HCT116 (cell line): ENCODE results near the gene FAM162A. TPM values are rescaled to one million over a fixed set of nuclear protein-coding genes. Genes with fewer than 3 reads are reported as not detected.

Experiments
- ATAC-seq: fragments of 200-7000 bp; cut with Tn5 transposase; 2 replicates; pipeline ENCODE4 v1.9.1; 2020; ENCODE audit warnings: mild to moderate bottlenecking, moderate library complexity
- BruUV-seq: library from RNA; stranded (reverse); fragments of 400-500 nt; replicated peaks from 2 replicates; lab custom pipeline; 2021; lab: Mats Ljungman, UMichigan
- CTCF ChIA-PET: fragments of 300-600 bp; sonication (Branson Sonifier 250); formaldehyde crosslinking; loops from one replicate; lab custom pipeline; 2021; ENCODE audit warnings: antibody characterized with exemption; lab: Charles Lee
- POLR2A ChIA-PET: fragments of 300-600, 350-600 bp; sonication (Branson Sonifier 250); formaldehyde crosslinking; loops from one replicate; lab custom pipeline; 2021; ENCODE audit warnings: antibody characterized with exemption; lab: Charles Lee
- RAD21 ChIA-PET, 2 experiments: fragments of 300-600 bp; sonication (Branson Sonifier 250); formaldehyde crosslinking; loops; one replicate each; lab custom pipeline; 2023; ENCODE audit warnings: low total read pairs in 2 of 2; ENCODE audit not compliant: uncharacterized antibody in 2 of 2, unreplicated experiment in 2 of 2, low non-redundant PET in 1 of 2; lab: Charles Lee
- DNase-seq: peaks from one replicate; pipeline ENCODE4 v3.0.0-alpha.2; 2010; ENCODE audit warnings: low read depth, low spot score
- H2AFZ ChIP-seq: fragments of 200-600 bp; shearing (Covaris generic), sonication (generic); 2 replicates; pipeline ENCODE4 v1.6.1; 2017; ENCODE audit warnings: low read depth, mixed run types, mixed read lengths, antibody characterized with exemption, low read length; ENCODE audit not compliant: poor library complexity, severe bottlenecking
- H3K27ac ChIP-seq: 2 replicates; pipeline ENCODE4 v1.5.1; 2012; ENCODE audit warnings: low read depth, low read length
- H3K27me3 ChIP-seq: fragments of 200-600 bp; sonication (generic); 2 replicates; pipeline ENCODE4 v1.6.1; 2016; ENCODE audit warnings: mixed run types, low read length, mixed read lengths; ENCODE audit not compliant: insufficient read depth
- H3K36me3 ChIP-seq, 2 experiments: fragments of 200-500 bp in 1 of 2; fragments of 200-600 bp in 1 of 2; sonication (Bioruptor generic) in 1 of 2; sonication (generic) in 1 of 2; 2 replicates each; pipeline versions ENCODE4 v1.5.1 to v1.6.1; 2014 to 2016; ENCODE audit warnings: low read length in 2 of 2, inconsistent platforms in 1 of 2, mixed read lengths in 1 of 2, mixed run types in 1 of 2; ENCODE audit not compliant: insufficient read depth in 2 of 2, control insufficient read depth in 1 of 2
- H3K4me1 ChIP-seq, 2 experiments: fragments of 200-600 bp in 1 of 2; sonication (generic) in 1 of 2; 2 replicates each; pipeline versions ENCODE4 v1.5.1 to v1.6.1; 2012 to 2017; ENCODE audit warnings: low read length in 2 of 2, inconsistent platforms in 1 of 2, mild to moderate bottlenecking in 1 of 2, mixed read lengths in 1 of 2, mixed run types in 1 of 2, moderate library complexity in 1 of 2; ENCODE audit not compliant: insufficient read depth in 2 of 2, control insufficient read depth in 1 of 2
- H3K4me2 ChIP-seq: fragments of 200-600 bp; sonication (generic); 2 replicates; pipeline ENCODE4 v1.6.1; 2017; ENCODE audit warnings: mixed run types, low read length, mixed read lengths
- H3K4me3 ChIP-seq, 2 experiments: fragments of 200-600 bp in 1 of 2; sonication (generic) in 1 of 2; replicated peaks in 1 of 2; 2 replicates each; pipeline ENCODE4 v1.5.1; 2011 to 2016; ENCODE audit warnings: low read length in 2 of 2, control low read depth in 1 of 2, low read depth in 1 of 2, mild to moderate bottlenecking in 1 of 2, mixed read lengths in 1 of 2, mixed run types in 1 of 2
- H3K79me2 ChIP-seq: fragments of 200-600 bp; sonication (generic); 2 replicates; pipeline ENCODE4 v1.6.1; 2017; ENCODE audit warnings: mild to moderate bottlenecking, mixed run types, low read length, moderate library complexity, mixed read lengths; ENCODE audit not compliant: insufficient read depth
- H3K9ac ChIP-seq: fragments of 200-600 bp; sonication (generic); 2 replicates; pipeline ENCODE4 v1.6.1; 2016; ENCODE audit warnings: low read length, mixed read lengths
- H3K9me2 ChIP-seq: fragments of 200-600 bp; sonication (generic), shearing (Covaris generic); 2 replicates; pipeline ENCODE4 v1.6.1; 2017; ENCODE audit warnings: mixed run types, mild to moderate bottlenecking, moderate library complexity; ENCODE audit not compliant: insufficient read depth
- H3K9me3 ChIP-seq, 2 experiments: fragments of 200-500 bp in 1 of 2; fragments of 200-600 bp in 1 of 2; sonication (Bioruptor generic) in 1 of 2; sonication (generic) in 1 of 2; 2 replicates each; pipeline ENCODE4 v1.6.1; 2014 to 2017; ENCODE audit warnings: low read length in 2 of 2, mixed read lengths in 2 of 2, inconsistent platforms in 1 of 2, low read depth in 1 of 2, mild to moderate bottlenecking in 1 of 2, mixed run types in 1 of 2, moderate library complexity in 1 of 2; ENCODE audit not compliant: control insufficient read depth in 1 of 2, insufficient read depth in 1 of 2
- H4K20me1 ChIP-seq: fragments of 200-600 bp; sonication (generic), shearing (Covaris generic); 2 replicates; pipeline ENCODE4 v1.6.1; 2017; ENCODE audit warnings: mixed run types, mild to moderate bottlenecking, moderate library complexity; ENCODE audit not compliant: insufficient read depth
- ATF3 ChIP-seq: IDR thresholded peaks from 2 replicates; pipeline ENCODE4 v1.6.1; 2012
- EGR1 ChIP-seq: IDR thresholded peaks from 2 replicates; pipeline ENCODE4 v1.6.1; 2012; ENCODE audit warnings: low read depth
- EZH2phosphoT487 ChIP-seq: fragments of 200-600 bp; IDR thresholded peaks from 2 replicates; pipeline ENCODE4 v1.6.1; 2018; ENCODE audit warnings: antibody characterized with exemption, borderline replicate concordance
- FOSL1 ChIP-seq: IDR thresholded peaks from 2 replicates; pipeline ENCODE4 v1.6.1; 2012; ENCODE audit warnings: low read depth
- JUND ChIP-seq: IDR thresholded peaks from 2 replicates; pipeline ENCODE4 v1.6.1; 2012
- MAX ChIP-seq: IDR thresholded peaks from 2 replicates; pipeline ENCODE4 v1.6.1; 2012
- POLR2AphosphoS5 ChIP-seq: IDR thresholded peaks from 2 replicates; pipeline ENCODE4 v1.6.1; 2011; ENCODE audit warnings: mild to moderate bottlenecking, low read depth, low read length, moderate library complexity
- RAD21 ChIP-seq: IDR thresholded peaks from 2 replicates; pipeline ENCODE4 v1.6.1; 2012; ENCODE audit warnings: low read depth, mild to moderate bottlenecking
- REST ChIP-seq: IDR thresholded peaks from 2 replicates; pipeline ENCODE4 v1.6.1; 2012; ENCODE audit warnings: low read depth
- SIN3A ChIP-seq: IDR thresholded peaks from 2 replicates; pipeline ENCODE4 v1.6.1; 2012; ENCODE audit warnings: low read depth
- SP1 ChIP-seq: IDR thresholded peaks from 2 replicates; pipeline ENCODE4 v1.6.1; 2012; ENCODE audit warnings: low read depth
- YY1 ChIP-seq: IDR thresholded peaks from 2 replicates; pipeline ENCODE4 v1.6.1; 2011; ENCODE audit warnings: low read length, low read depth, moderate library complexity, mild to moderate bottlenecking; ENCODE audit not compliant: insufficient replicate concordance; ENCODE audit errors: extremely low read depth
- ZBTB33 ChIP-seq: IDR thresholded peaks from 2 replicates; pipeline ENCODE4 v1.6.1; 2011; ENCODE audit warnings: mild to moderate bottlenecking, low read length, moderate library complexity; ENCODE audit not compliant: insufficient replicate concordance; ENCODE audit errors: extremely low read depth
- ZFX ChIP-seq: fragments of 450-650 bp; IDR thresholded peaks from 2 replicates; pipeline ENCODE4 v1.6.1; 2017
- ZNF274 ChIP-seq: fragments of 200-500 bp; sonication (Bioruptor generic); IDR thresholded peaks from 2 replicates; pipeline ENCODE4 v1.6.1; 2014; ENCODE audit warnings: mild to moderate bottlenecking, low read depth, low read length, inconsistent platforms
- intact Hi-C: fragments of 100-400 bp; cut with micrococcal nuclease; formaldehyde crosslinking; loops from 2 replicates; pipeline ENCODE4 v1.10.0; 2022
- total RNA-seq: library from RNA; stranded (reverse); gene quantifications from one replicate; pipeline ENCODE4 v1.2.1, GENCODE V29; 2021; ENCODE audit not compliant: unreplicated experiment

Gene FAM162A
- total RNA-seq, 1 experiment from 2014 or later, result 74.1 TPM

GRCh38 chr3:122389892-122390291, 5.9 kb downstream of the FAM162A start:
- H3K27ac ChIP-seq, result no peak overlapping the region
- TF ChIP-seq RAD21, result no peak
- no peak for TF ChIP-seq SP1
- TF ChIP-seq SIN3A, result no peak
- TF ChIP-seq ZBTB33, result no peak
- no peak for TF ChIP-seq JUND
- no peak for TF ChIP-seq EGR1
- TF ChIP-seq ATF3, result no peak
- TF ChIP-seq MAX, result no peak
- no peaks in the 10 kb centered on the region for H3K27me3 ChIP-seq
- no peaks in the 10 kb centered on the region for H4K20me1 ChIP-seq
- H2AFZ ChIP-seq, result no peak overlapping the region
- H3K9ac ChIP-seq, result no peak overlapping the region
- POLR2A ChIA-PET, result no interaction called here
- H3K4me3 ChIP-seq, result no peak overlapping the region
- peaks cover 79% of the 10 kb centered on the region for H3K79me2 ChIP-seq
- no peak overlapping the region for H3K4me2 ChIP-seq
- no peaks in the 10 kb centered on the region for H3K9me2 ChIP-seq
- CTCF ChIA-PET, result no interaction called here
- H3K9me3 ChIP-seq, result no peaks in the 10 kb centered on the region
- RAD21 ChIA-PET, result no interaction called here
- no peak for ATAC-seq
- intact Hi-C loops, result no loop called here
- no TSS peak for BruUV-seq
- peaks cover 0 to 13% of the 10 kb centered on the region in 2 experiments; a peak in 3 of 4 replicates for H3K36me3 ChIP-seq
- DNase-seq, result no peak
- H3K4me1 ChIP-seq, result peaks cover 0 to 4% of the 10 kb centered on the region in 2 experiments; a peak in 1 of 4 replicates

GRCh38 chr3:122390665-122391064, 6.7 kb downstream of the FAM162A start:
- Histone ChIP-seq H3K79me2 (peaks cover 74% of the 10 kb centered on the region), H3K27me3 (no peaks in the 10 kb centered on the region), H3K9me3 (no peaks in the 10 kb centered on the region), H3K27ac (no peak overlapping the region), H2AFZ (no peak overlapping the region), H4K20me1 (no peaks in the 10 kb centered on the region), H3K4me2 (no peak overlapping the region), H3K9ac (no peak overlapping the region), H3K36me3 (peaks cover 0 to 15% of the 10 kb centered on the region in 2 experiments; a peak in 3 of 4 replicates), H3K9me2 (no peaks in the 10 kb centered on the region), H3K4me1 (peaks cover 0 to 4% of the 10 kb centered on the region in 2 experiments; a peak in 1 of 4 replicates), H3K4me3 (no peak overlapping the region)
- intact Hi-C loops, result no loop called here
- no TSS peak for BruUV-seq
- RAD21 ChIA-PET, result no interaction called here
- POLR2A ChIA-PET, result no interaction called here
- no peak for DNase-seq
- CTCF ChIA-PET, result no interaction called here
- ATAC-seq, result no peak
- TF ChIP-seq SP1, result no peak
- no peak for TF ChIP-seq EZH2phosphoT487
- no peak for TF ChIP-seq ZFX
- no peak for TF ChIP-seq RAD21
- no peak for TF ChIP-seq FOSL1
- no peak for TF ChIP-seq JUND
- no peak for TF ChIP-seq YY1
- no peak for TF ChIP-seq REST
- TF ChIP-seq ATF3, result no peak
- no peak for TF ChIP-seq POLR2AphosphoS5
- TF ChIP-seq ZNF274, result no peak
- TF ChIP-seq SIN3A, result no peak
